ENCODE data around the gene NBPF12.
"Not testable (repeated sequence)": the region's sequence is repeated elsewhere in the genome, so short reads cannot be mapped to it uniquely, and the experiment has no call there.

GRCh38 chr1:146940293-146940692, 2.2 kb downstream of the NBPF12 start:
- TF ChIP-seq CTCF (conservative IDR thresholded peaks at IDR 0.05 in 1 of 2, IDR thresholded peaks at IDR 0.05 in 1 of 2; ENCODE audit: extremely low read depth in 1 of 2, insufficient read depth in 1 of 2, low read depth in 1 of 2, low read length in 2 of 2); EZH2 (IDR thresholded peaks at IDR 0.05; ENCODE audit: borderline replicate concordance, low read length): not testable (repeated sequence)

Data from mammary epithelial cell (primary cell).